ENCODE results near the gene NUAK2. TPM values are rescaled to one million over a fixed set of nuclear protein-coding genes. Genes with fewer than 3 reads are reported as not detected.
"Not testable (repeated sequence)": the region's sequence is repeated elsewhere in the genome, so short reads cannot be mapped to it uniquely, and the experiment has no call there.

NUAK2 gene
- 1 to 10 TPM; 1.1 to 5.4 (median 3.2) TPM for total RNA-seq

DNA sequence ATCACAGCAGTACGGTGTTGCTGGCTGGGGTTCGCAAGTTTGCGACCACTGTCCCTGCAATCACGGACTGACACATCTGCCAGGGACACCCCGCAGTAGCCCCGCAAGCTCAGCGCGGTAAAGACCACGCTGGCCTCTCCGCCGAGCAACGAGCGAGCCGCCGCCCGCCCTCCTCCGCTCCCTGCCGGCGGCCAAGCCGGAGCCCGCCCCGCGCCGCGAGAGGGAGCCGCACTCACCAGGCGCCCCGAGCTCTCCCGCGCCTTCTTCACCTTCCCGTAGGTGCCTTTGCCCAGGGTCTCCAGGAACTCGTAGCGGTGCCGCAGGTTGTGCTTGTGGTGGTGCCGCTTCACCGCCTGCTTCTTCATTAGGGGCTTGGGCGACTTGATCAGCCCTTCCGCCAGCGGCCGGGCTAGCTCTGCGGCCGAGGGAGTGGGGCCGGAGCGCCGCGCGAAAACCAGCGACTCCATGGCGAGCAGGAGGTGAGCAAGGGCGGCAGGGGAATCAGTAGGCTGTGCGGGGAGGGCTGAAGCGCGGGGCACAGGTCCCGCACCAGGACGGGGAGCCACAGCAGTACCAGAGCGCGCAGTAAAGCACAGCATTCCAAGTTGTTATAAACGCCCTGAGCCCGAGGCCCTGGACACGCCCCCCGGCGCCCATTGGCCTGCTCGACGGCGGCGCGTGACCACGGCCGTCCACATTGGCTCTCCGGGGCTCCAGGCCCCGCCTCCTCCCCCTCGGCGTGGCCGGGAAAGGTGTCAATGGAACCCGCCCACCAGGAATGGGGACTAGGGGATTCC lies at the start of gene NUAK2:
Gene NUAK2 (minus strand): TSS at position 584 of the 797 bp plus-strand sequence. CDS start 117 bp downstream, at position 467.
- DNase-seq (ENCODE audit: low spot score) (peak; percentile 74), ATAC-seq (ENCODE audit: low FRiP score) (peak; percentile 89)
- TF ChIP-seq, protein P1, sequence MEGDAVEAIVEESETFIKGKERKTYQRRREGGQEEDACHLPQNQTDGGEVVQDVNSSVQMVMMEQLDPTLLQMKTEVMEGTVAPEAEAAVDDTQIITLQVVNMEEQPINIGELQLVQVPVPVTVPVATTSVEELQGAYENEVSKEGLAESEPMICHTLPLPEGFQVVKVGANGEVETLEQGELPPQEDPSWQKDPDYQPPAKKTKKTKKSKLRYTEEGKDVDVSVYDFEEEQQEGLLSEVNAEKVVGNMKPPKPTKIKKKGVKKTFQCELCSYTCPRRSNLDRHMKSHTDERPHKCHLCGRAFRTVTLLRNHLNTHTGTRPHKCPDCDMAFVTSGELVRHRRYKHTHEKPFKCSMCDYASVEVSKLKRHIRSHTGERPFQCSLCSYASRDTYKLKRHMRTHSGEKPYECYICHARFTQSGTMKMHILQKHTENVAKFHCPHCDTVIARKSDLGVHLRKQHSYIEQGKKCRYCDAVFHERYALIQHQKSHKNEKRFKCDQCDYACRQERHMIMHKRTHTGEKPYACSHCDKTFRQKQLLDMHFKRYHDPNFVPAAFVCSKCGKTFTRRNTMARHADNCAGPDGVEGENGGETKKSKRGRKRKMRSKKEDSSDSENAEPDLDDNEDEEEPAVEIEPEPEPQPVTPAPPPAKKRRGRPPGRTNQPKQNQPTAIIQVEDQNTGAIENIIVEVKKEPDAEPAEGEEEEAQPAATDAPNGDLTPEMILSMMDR (IDR thresholded peaks at IDR 0.05): no peak

- no peak for DNase-seq (ENCODE audit: low spot score)
- TF ChIP-seq, protein P1 (IDR thresholded peaks at IDR 0.05): no peak
- no peak for ATAC-seq (ENCODE audit: low FRiP score)
Measured at GRCh38 chr1:205370780-205371179, 49.2 kb upstream of the NUAK2 start.

DNA sequence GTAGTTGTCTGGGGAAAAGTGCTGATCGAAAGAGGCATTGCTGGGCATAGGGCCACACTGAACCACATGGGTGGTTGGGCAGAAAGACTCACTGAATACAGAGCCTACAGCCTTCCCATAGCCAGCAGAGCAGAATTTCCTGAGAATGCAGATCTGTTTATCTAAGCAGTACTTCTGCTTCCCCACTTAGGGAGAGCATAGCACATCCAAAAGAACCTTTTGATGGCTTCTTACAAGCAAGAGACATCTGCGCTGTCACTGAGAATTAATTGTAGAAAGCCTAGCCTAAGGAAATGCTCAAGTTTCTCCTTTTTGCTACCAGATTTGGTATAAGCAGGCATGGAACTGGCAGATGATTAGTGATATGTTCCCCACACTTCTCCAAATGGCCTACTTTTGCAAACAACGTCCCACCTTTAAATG lies 48.2 kb upstream of the NUAK2 start:
- TF ChIP-seq, protein P1 (IDR thresholded peaks at IDR 0.05): no peak
- ATAC-seq (ENCODE audit: low FRiP score) (no peak), DNase-seq (ENCODE audit: low spot score) (no peak)

- DNase-seq (ENCODE audit: low spot score): no peak
- TF ChIP-seq, protein P1 (IDR thresholded peaks at IDR 0.05): no peak
- no peak for ATAC-seq (ENCODE audit: low FRiP score)
Measured at GRCh38 chr1:205368478-205368877, 46.9 kb upstream of the NUAK2 start.

DNA sequence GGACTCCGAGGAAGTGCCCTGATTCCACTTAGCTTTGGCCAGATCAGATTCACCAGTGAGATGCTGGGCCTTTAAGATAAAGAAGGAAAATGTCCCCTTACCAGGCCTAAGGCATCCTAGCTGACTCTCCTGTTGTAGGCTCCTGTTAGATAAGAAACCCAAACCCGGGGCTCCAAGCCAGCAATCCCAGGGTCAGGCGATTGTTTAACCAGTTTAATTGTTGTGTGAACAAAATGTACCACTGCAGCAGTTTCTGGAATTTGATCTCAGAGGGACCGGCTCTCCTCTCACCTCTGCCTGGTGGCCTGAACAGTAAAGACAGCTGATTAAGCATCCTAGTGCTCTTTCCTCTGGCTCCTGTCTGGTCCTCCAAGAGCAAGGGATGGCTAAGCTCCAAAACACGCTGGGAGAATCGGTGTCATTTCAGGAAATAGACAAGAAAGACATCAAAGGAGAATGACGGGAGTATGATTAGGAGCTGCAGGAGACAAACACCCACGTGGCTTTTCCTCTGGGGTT lies 44.5 kb upstream of the NUAK2 start:
- DNase-seq (ENCODE audit: low spot score): no peak
- no peak for ATAC-seq (ENCODE audit: low FRiP score)
- TF ChIP-seq, protein P1 (IDR thresholded peaks at IDR 0.05): no peak

DNA sequence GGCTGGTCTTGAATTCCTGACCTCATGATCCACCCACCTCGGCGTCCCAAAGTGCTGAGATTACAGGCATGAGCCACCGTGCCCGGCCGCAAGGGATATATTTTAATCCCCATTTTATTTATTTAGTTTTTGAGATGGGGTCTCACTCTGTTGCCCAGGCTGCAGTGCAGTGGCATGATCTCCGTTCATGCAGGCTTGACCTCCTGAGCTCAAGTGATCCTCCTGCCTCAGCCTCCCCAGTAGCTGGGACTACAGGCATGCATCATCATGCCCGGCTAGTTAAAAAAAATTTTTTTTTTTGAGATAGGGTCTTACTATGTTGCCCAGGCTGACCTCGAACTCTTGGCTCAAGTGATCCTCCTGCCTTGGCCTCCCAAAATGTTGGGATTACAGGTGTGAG lies 43.5 kb upstream of the NUAK2 start:
- not testable (repeated sequence) for ATAC-seq (ENCODE audit: low FRiP score); DNase-seq (ENCODE audit: low spot score)

- TF ChIP-seq, protein P1 (IDR thresholded peaks at IDR 0.05): no peak
- no peak for ATAC-seq (ENCODE audit: low FRiP score)
- no peak for DNase-seq (ENCODE audit: low spot score)
Measured at GRCh38 chr1:205360891-205361290, 39.3 kb upstream of the NUAK2 start.
